Ovary (tissue), 9 donors: ENCODE data around the gene CDCP2. TPM values are rescaled to one million over a fixed set of nuclear protein-coding genes. Genes with fewer than 3 reads are reported as not detected.
A peak's percentile ranks its signal among the peaks of the same experiment; 100 is the strongest.

Experiments
- DNase-seq, 5 donors: peaks; one replicate each; pipeline ENCODE4 v3.0.0-alpha.2; 2019 to 2020
- H3K27ac ChIP-seq, 2 donors: fragments of 200-600 bp; one replicate each; pipeline versions ENCODE4 v1.5.1 to v1.8.0; 2019 to 2022
- H3K27me3 ChIP-seq: fragments of 200-600 bp; one replicate; pipeline ENCODE4 v1.8.0; 2022
- H3K36me3 ChIP-seq: fragments of 200-600 bp; sonication (generic); one replicate; pipeline ENCODE4 v1.5.1; 2019
- H3K4me1 ChIP-seq: one replicate; pipeline ENCODE4 v1.8.1; 2013; ENCODE audit warnings: mild to moderate bottlenecking, moderate library complexity; ENCODE audit not compliant: insufficient read depth
- H3K4me3 ChIP-seq: fragments of 200-600 bp; sonication (generic); one replicate; pipeline ENCODE4 v1.5.1; 2017
- H3K9me3 ChIP-seq, 2 donors: fragments of 200-600 bp in 1 of 2; sonication (generic) in 1 of 2; one replicate each; pipeline versions ENCODE4 v1.5.1 to v1.8.1; 2013 to 2019; ENCODE audit warnings: mild to moderate bottlenecking in 1 of 2, moderate library complexity in 1 of 2
- CTCF ChIP-seq, 3 donors: fragments of 450-650 bp in 2 of 3; fragments of 200-600 bp in 1 of 3; IDR thresholded peaks; one replicate each; pipeline versions ENCODE4 v1.5.1 to v1.8.0; 2016 to 2022; ENCODE audit warnings: antibody characterized with exemption in 3 of 3, mild to moderate bottlenecking in 1 of 3
- EP300 ChIP-seq: sonication (generic); formaldehyde crosslinking; IDR thresholded peaks from one replicate; pipeline ENCODE4 v1.6.1; 2017; ENCODE audit warnings: antibody characterized with exemption
- POLR2A ChIP-seq: fragments of 450-650 bp; IDR thresholded peaks from one replicate; pipeline ENCODE4 v1.6.1; 2017; ENCODE audit warnings: antibody characterized with exemption, mild to moderate bottlenecking, moderate library complexity
- WGBS, 3 donors: extraction: QIAGEN DNeasy Blood & Tissue Kit in 1 of 3; methylation state at CpG; one replicate each; pipeline versions ENCODE4 v1.1.5 to v1.1.7; 2013 to 2017; 5-methylcytosine and 5-hydroxymethylcytosine counted together
- intact Hi-C, 4 donors: fragments of 100-400 bp; cut with DNase I; formaldehyde crosslinking; loops; one replicate each; pipeline versions ENCODE4 v1.11.0 to v1.15.1; 2022 to 2023
- polyA plus RNA-seq, 2 donors: library from polyadenylated mRNA; stranded (reverse); fragments of 200-250 nt in 1 of 2; fragments of 350-450 nt in 1 of 2; fragmentation: Illumina TruSeq in 1 of 2; extraction: RNeasy Lipid Tissue Mini Kit (QIAGEN cat#74804) in 1 of 2; gene quantifications; one replicate each; pipeline ENCODE4 v1.2.3, GENCODE V29; 2013 to 2014
- total RNA-seq, 7 donors: library from RNA; depleted of rRNA in 2 of 7; stranded (reverse); fragments of >200 nt in 2 of 7; fragmentation: NEBNext Ultra II Directional in 3 of 7; extraction: Animal tissue kit (Norgen Biotek cat#: 25700) in 3 of 7; gene quantifications; one replicate each; pipeline versions ENCODE4 v1.1.0 to v1.2.4, GENCODE V29; 2016 to 2023
- donor health status: DM: no; HTN: no; CAD: no; lungs with moderate emphysema.
- donor health status: DM: no; HTN: no; CAD: no.
- donor health status: Bipolar disorder and iron deficiency.
- donor health status: DM: yes; HTN: yes; CAD: no.
- donor health status: DM: no; HTN: no; CAD: no.
- donor health status: DM: yes; HTN: yes; CAD: no.

The CDCP2 gene
- total and polyA plus RNA-seq, 9 donors, result 0.04 to 0.34 (median 0.15) TPM; not detected in 6

GRCh38 chr1:54117815-54118563 is 34.8 kb downstream of the CDCP2 start:
- no peaks in the 10 kb centered on the region for H3K36me3 ChIP-seq
- no peak overlapping the region for H3K4me3 ChIP-seq
- H3K9me3 ChIP-seq, result no peaks in the 10 kb centered on the region
- intact Hi-C loops, result loop anchor here in 1 of 4 donors (10.0 kb wide), 1 partner anchor 287 kb away; the partner anchor contains the start of gene SSBP3
- H3K27me3 ChIP-seq, result no peaks in the 10 kb centered on the region
- 78 to 83% (median 83%) methylated on average over 11 of the region's 11 CpGs for WGBS, 3 donors
- H3K4me1 ChIP-seq, result peaks cover 5% of the 10 kb centered on the region
- H3K27ac ChIP-seq, result no peak overlapping the region
- TF ChIP-seq EP300 (no peak), CTCF (IDR thresholded peaks at IDR 0.05) (no peak), POLR2A (no peak)
- DNase-seq, result peak in 1 of 5 donors; percentile 2

- Histone ChIP-seq H3K4me3 (no peak overlapping the region), H3K27ac (no peak overlapping the region), H3K27me3 (no peaks in the 10 kb centered on the region), H3K36me3 (no peaks in the 10 kb centered on the region), H3K4me1 (peaks cover 2% of the 10 kb centered on the region), H3K9me3 (no peaks in the 10 kb centered on the region)
- TF ChIP-seq CTCF (IDR thresholded peaks at IDR 0.05) (no peak), POLR2A (no peak), EP300 (no peak)
- intact Hi-C loops, result loop anchor here in 1 of 4 donors (10.0 kb wide), 1 partner anchor 289 kb away; the partner anchor contains the start of gene SSBP3
- DNase-seq, result no peak
- 93 to 96% (median 95%) methylated on average over 3 of the region's 3 CpGs for WGBS, 3 donors
These were observed 37.3 kb downstream of the CDCP2 start for GRCh38 chr1:54115520-54115919.

- H3K4me3 ChIP-seq, result no peak overlapping the region
- TF ChIP-seq EP300 (no peak), CTCF (IDR thresholded peaks at IDR 0.05) (no peak), POLR2A (no peak)
- no peaks in the 10 kb centered on the region for H3K9me3 ChIP-seq
- no peaks in the 10 kb centered on the region for H3K27me3 ChIP-seq
- no peak overlapping the region for H3K27ac ChIP-seq
- intact Hi-C loops, result loop anchor here in 1 of 4 donors (10.0 kb wide), 1 partner anchor 290 kb away; the partner anchor contains the start of gene SSBP3
- WGBS, 3 donors, result 42 to 44% (median 43%) methylated on average over 6 of the region's 6 CpGs
- H3K36me3 ChIP-seq, result no peaks in the 10 kb centered on the region
- H3K4me1 ChIP-seq, result peaks cover 2% of the 10 kb centered on the region
- DNase-seq, result no peak
These were observed 37.8 kb downstream of the CDCP2 start for GRCh38 chr1:54114955-54115354.

- Histone ChIP-seq H3K27ac (no peak overlapping the region), H3K4me1 (peaks cover 2% of the 10 kb centered on the region), H3K36me3 (no peaks in the 10 kb centered on the region), H3K27me3 (no peaks in the 10 kb centered on the region), H3K9me3 (no peaks in the 10 kb centered on the region), H3K4me3 (no peak overlapping the region)
- DNase-seq, result no peak
- WGBS, 3 donors, result 75 to 85% (median 77%) methylated on average over 4 of the region's 4 CpGs
- TF ChIP-seq EP300, result no peak
- TF ChIP-seq CTCF (IDR thresholded peaks at IDR 0.05), result no peak
- no peak for TF ChIP-seq POLR2A
- intact Hi-C loops, result loop anchor here in 1 of 4 donors (10.0 kb wide), 1 partner anchor 291 kb away; the partner anchor contains the start of gene SSBP3
These were observed 38.8 kb downstream of the CDCP2 start for GRCh38 chr1:54114001-54114400.
